Measurements from ENCODE around the gene TPSG1. TPM values are rescaled to one million over a fixed set of nuclear protein-coding genes. Genes with fewer than 3 reads are reported as not detected.

Gene TPSG1
- total RNA-seq = not detected in 2 replicates

DNA sequence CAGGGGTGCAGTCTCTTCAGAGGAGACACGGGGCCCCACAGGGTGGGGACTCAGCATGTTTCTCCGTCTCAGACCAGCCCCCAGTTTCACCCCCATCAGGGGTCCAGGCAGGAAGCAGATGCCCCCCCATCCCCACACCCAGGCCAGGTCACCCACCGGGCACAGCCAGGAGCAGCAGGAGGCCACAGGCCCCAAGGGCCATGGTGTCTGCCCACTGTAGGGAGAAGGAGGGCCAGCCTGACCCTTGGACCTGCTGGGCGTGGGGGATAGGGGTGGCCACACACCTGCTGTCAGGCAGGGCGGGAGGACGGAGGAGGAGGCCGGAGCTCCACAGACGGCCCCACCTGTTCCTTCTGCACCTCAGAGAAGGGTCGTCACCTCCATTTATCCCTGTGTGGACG lies at the start of gene TPSG1:
TPSG1 (minus strand) TSS at position 218 of the 401 bp plus-strand sequence; CDS start at position 202, 16 bp downstream.

DNA sequence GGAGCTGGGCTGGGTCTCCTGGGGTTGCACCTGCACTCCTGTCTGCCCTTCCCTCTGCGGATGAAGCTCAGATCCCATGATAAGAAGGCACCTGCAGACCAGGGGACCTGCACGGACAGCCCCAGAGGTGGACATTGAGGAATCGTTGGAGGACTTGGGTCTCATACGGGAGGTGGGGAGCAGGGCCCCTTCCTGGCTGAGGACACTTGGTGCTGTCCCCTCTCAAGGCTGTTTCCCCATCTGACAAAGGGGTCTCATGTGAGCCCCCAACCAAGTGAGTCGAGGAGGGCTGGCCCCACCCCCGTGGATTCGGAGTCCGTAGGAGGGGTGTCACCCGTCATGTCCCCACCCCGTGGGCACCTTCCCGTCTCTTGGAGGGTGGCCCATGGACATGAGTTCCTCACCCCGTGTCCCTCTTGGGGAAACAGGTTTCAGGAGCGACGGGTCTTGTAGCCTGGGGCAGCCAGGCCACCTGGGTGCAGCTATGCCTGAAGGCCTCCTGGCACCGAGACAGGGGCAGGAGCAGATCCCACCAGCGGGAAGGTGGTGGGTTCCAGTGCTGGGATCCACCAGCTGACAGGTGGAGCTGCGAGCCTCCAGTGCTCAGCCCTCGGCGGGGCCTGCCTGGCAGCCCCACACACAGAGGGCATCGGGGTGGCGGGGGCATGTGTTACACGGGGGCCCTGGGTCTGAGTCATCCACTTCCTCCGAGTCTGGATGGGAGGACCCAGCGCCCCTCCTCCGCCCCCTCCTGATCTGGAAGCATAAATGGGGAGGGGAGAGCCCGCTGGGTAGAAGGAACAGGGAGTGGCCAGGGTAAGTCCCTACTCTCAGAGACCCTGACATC lies 30.4 kb upstream of the TPSG1 start, which contains the start of gene TPSD1:
TPSD1 (plus strand) TSS at position 794 of the 847 bp plus-strand sequence. CDS start 212 bp downstream, outside the sequence.

DNA sequence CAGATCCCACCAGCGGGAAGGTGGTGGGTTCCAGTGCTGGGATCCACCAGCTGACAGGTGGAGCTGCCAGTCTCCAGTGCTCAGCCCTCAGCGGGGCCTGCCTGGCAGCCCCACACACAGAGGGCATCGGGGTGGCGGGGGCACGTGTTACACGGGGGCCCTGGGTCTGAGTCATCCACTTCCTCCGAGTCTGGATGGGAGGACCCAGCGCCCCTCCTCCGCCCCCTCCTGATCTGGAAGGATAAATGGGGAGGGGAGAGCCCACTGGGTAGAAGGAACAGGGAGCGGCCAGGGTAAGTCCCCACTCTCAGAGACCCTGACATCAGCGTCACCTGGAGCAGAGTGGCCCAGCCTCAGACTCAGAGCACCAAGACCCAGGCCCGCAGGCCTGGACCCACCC lies 15.4 kb upstream of the TPSG1 start, which contains the start of gene TPSAB1:
TPSAB1 (plus strand) TSS at position 270 of the 400 bp plus-strand sequence. CDS start 234 bp downstream, outside the sequence.

DNA sequence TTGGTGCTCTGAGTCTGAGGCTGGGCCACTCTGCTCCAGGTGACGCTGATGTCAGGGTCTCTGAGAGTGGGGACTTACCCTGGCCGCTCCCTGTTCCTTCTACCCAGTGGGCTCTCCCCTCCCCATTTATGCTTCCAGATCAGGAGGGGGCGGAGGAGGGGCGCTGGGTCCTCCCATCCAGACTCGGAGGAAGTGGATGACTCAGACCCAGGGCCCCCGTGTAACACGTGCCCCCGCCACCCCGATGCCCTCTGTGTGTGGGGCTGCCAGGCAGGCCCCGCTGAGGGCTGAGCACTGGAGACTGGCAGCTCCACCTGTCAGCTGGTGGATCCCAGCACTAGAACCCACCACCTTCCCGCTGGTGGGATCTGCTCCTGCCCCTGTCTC lies 5.0 kb upstream of the TPSG1 start, which contains the start of gene TPSB2:
TPSB2 (minus strand) TSS at position 101 of the 387 bp plus-strand sequence. CDS start 233 bp downstream, outside the sequence.

Other genes with a start within 250 kb of the TPSG1 start
- 0.13 and 0.88 TPM in 2 replicates for gene SOX8, start 243.5 kb downstream of the TPSG1 start, total RNA-seq
- 0.32 TPM in 1 of 2 replicates, not detected in the other for gene SSTR5, start 152.5 kb downstream of the TPSG1 start, total RNA-seq
- not detected in 2 replicates for gene C1QTNF8, start 129.0 kb downstream of the TPSG1 start, total RNA-seq
- gene CACNA1H, start 72.2 kb downstream of the TPSG1 start, total RNA-seq = 2.7 and 9.6 TPM in 2 replicates
- not detected in 2 replicates for gene TPSB2, start 4.9 kb upstream of the TPSG1 start, total RNA-seq
- gene TPSAB1, start 15.4 kb upstream of the TPSG1 start, total RNA-seq = not detected in 2 replicates
- not detected in 2 replicates for gene TPSD1, start 30.8 kb upstream of the TPSG1 start, total RNA-seq
- gene UBE2I, start 84.4 kb upstream of the TPSG1 start, total RNA-seq = 69.0 and 69.3 TPM in 2 replicates
- gene BAIAP3, start 108.4 kb upstream of the TPSG1 start, total RNA-seq = 0.52 and 2.4 TPM in 2 replicates
- 42.1 and 84.8 TPM in 2 replicates for gene TSR3, start 126.6 kb upstream of the TPSG1 start, total RNA-seq
- 32.6 and 38.9 TPM in 2 replicates for gene GNPTG, start 126.7 kb upstream of the TPSG1 start, total RNA-seq
- 9.4 and 25.2 TPM in 2 replicates for gene UNKL, start 189.4 kb upstream of the TPSG1 start, total RNA-seq
- gene UQCC4, start 195.5 kb upstream of the TPSG1 start, total RNA-seq = 18.4 and 19.4 TPM in 2 replicates
- gene PERCC1, start 205.8 kb upstream of the TPSG1 start, total RNA-seq = not detected in 2 replicates
- 0.80 TPM in 1 of 2 replicates, not detected in the other for gene CCDC154, start 219.3 kb upstream of the TPSG1 start, total RNA-seq
- gene CLCN7, start 249.8 kb upstream of the TPSG1 start, total RNA-seq = 36.4 and 41.1 TPM in 2 replicates

Data from epithelial cell of alveolus of lung (primary cell).